ENCODE data around the gene KRCC1. TPM values are rescaled to one million over a fixed set of nuclear protein-coding genes. Genes with fewer than 3 reads are reported as not detected.
"Not testable (repeated sequence)": the region's sequence is repeated elsewhere in the genome, so short reads cannot be mapped to it uniquely, and the experiment has no call there.

The KRCC1 gene
- total RNA-seq, 1 donor = 43.2 TPM

DNA sequence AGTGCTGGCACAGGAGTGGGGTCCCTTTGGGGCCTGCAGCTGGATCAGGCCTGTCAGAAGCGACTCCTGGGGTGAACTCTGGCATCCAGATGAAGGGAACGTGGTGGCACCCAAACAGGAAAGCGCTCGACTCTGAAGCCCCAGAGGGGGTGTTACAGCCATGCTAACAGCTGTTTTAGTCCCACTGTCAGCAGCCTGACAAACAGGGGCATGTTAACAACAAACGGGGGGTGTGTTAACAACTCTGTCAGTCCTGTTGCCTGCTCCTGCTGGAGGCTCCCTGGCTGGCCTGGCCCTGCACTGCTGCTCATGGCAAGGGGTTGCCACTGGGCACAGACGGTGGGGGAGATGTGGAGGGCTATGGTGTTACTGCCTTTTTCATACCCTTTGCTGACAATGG, 36.7 kb downstream of the KRCC1 start:
- no peak for DNase-seq (ENCODE audit: low read depth)
- H3K4me3 ChIP-seq (ENCODE audit: low read depth, low read length) = no peak overlapping the region
- no peak for TF ChIP-seq CTCF (IDR thresholded peaks at IDR 0.05; ENCODE audit: insufficient read depth, low read length)

- DNase-seq (ENCODE audit: low read depth); H3K4me3 ChIP-seq (ENCODE audit: low read depth, low read length): not testable (repeated sequence)
Observed at GRCh38 chr2:88018077-88018805, 37.3 kb downstream of the KRCC1 start.

DNA sequence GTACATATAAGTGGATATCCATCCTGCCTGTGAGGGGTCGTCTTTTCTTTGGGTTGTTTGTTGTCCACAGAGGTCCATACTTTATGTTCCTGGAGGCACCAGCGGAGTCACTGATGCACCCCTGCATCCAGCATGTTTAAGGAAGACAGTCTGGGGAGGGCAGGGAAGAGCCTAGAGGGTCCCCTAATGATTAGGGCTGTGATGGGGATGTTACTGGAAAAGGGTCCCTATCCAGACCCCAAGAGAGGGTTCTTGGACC, 37.9 kb downstream of the KRCC1 start:
- H3K4me3 ChIP-seq (ENCODE audit: low read depth, low read length); DNase-seq (ENCODE audit: low read depth): not testable (repeated sequence)

DNA sequence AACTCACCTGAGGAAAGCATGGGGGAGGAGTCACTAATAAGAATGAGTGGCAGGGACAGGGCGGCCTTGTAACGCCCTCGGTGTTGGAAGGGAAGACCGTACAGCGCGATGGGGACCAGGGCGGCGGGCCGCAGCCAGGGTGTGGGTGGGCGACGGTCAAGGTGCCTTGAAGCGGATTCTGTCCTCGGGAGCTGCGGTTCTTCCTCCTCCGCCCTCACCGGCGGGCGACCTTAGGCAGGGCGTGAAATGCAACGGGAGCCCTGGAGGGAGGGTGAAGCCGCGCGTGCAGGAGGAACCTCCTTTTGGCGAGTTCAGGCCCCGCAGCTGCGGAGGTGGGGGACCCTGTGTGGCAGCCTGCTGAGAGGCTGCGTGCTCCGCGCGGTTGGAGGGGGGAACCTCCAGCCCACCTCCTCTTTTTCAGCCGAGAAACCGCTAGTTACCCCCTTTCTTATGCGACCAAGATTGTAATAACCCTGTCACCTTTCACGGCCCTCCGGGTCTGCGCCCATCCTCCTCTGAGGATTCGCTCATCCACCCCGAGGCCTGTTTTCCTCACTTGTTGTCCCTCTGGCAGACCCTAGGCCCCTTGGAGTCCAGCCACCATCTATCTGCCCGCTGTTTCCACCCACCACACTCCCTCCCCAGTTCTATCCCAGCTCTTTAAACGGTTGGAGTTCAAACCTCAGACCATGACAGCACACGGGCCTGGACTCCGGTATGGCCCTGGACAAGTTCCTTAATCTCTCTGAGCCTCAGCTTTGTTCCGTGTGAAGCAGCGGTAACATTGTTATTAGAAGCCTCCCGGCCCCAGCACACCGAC, 38.4 kb downstream of the KRCC1 start:
- no peak for TF ChIP-seq CTCF (IDR thresholded peaks at IDR 0.05; ENCODE audit: insufficient read depth, low read length)
- H3K4me3 ChIP-seq (ENCODE audit: low read depth, low read length) = peak overlapping the region; percentile 68
- DNase-seq (ENCODE audit: low read depth) = peak; percentile 8

- peak; percentile 74 for DNase-seq (ENCODE audit: low read depth)
- no peak for TF ChIP-seq CTCF (IDR thresholded peaks at IDR 0.05; ENCODE audit: insufficient read depth, low read length)
Observed at GRCh38 chr2:88016086-88016959, 39.3 kb downstream of the KRCC1 start, which contains the start of gene RNU2-63P. Gene RNU2-63P, minus strand, starts transcription at chr2:88016547.

DNA sequence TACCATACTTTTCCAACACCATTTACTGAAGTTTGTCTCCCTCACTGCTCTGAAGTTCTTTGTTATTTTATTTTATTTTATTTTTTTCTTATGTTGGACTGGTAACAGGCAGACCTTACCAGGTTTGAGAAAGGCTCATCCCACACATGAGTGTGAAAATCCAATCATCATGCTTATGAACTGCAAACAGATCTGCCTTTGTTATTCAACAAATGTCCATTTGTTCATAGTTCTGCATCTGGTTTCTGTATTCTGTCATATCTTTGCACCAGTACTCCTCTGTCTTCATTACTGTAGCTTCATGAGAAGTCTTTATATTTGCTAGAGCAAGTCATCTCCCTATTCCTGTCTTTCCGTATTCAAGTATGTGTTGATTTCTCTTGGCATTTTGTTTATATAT, 44.6 kb downstream of the KRCC1 start:
- no peak overlapping the region for H3K4me3 ChIP-seq (ENCODE audit: low read depth, low read length)
- DNase-seq (ENCODE audit: low read depth) = no peak
- TF ChIP-seq CTCF (IDR thresholded peaks at IDR 0.05; ENCODE audit: insufficient read depth, low read length) = no peak

More at GRCh38 chr2:88016086-88016959, 39.3 kb downstream of the KRCC1 start, which contains the start of gene RNU2-63P:
- H3K4me3 ChIP-seq (ENCODE audit: low read depth, low read length) = peak within 1 kb of the TSS; percentile 68

GRCh38 chr2:88010136-88010535, 45.4 kb downstream of the KRCC1 start:
- no peak for TF ChIP-seq CTCF (IDR thresholded peaks at IDR 0.05; ENCODE audit: insufficient read depth, low read length)
- H3K4me3 ChIP-seq (ENCODE audit: low read depth, low read length) = no peak overlapping the region
- DNase-seq (ENCODE audit: low read depth) = no peak
